Endothelial cell of hepatic sinusoid (primary cell): ENCODE measurements around the gene CRK.
"Not testable (repeated sequence)": the region's sequence is repeated elsewhere in the genome, so short reads cannot be mapped to it uniquely, and the experiment has no call there.

Source experiments
- in situ Hi-C: cut with HindIII; loops from 2 replicates; pipeline ENCODE4 v1.10.0; 2017; ENCODE audit warnings: low sequenced_read_pairs

The CRK gene

DNA sequence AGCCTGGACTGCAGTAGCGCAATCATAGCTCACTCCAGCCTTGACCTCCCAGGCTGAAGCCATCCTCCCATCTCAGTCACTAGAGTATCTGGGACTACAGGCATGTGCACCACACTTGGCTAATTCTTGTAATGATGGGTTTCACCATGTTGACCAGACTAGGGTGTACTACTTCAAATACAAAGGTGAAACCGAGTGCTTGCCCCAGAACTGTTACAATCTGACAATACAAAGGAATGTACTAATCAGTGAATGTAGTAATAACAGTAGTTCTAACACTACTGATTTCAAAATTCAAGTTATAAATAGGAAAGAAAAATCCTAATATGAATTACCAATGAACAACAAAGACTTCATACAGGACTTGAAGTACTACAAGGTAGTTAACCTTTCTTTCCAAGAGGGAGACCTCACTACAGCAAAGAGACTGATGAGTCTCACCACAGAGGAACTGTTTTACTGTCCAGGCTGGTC is 24.4 kb downstream of the CRK start:
- in situ Hi-C loops = no loop called here

DNA sequence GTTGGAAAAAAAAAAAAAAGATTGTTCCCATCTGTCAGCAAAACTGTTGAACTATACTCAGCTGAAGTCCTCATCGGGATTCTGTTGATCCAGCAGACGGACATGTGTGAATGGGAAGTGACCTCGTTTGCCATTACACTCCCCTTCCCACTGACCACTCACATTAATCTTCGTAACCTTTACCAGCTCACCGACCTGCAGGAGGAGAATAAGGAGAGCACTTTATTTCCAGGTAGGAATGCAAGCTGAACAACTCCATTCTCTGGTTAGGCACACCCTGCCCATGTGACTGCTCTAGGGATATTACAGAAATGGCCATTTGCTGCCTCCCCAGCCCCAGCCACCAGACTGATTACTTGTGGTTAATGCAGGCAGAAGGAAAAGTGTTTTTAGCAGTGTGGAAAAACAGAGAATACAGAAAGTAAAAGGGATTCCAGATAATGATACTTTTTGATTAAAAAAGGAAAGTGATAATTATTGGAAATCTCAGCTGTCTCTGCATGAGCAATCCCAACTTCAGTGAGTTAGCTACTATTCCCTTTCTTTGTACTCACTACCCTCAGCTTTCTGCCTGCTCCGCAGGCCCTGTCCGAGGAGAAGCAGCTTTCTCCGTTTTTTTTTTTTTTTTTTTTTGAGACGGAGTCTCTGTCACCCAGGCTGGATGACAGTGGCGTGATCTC is 32.4 kb downstream of the CRK start:
- in situ Hi-C loops = no loop called here

- in situ Hi-C loops = no loop called here
Measured at GRCh38 chr17:1422885-1423284, 33.1 kb downstream of the CRK start.

DNA sequence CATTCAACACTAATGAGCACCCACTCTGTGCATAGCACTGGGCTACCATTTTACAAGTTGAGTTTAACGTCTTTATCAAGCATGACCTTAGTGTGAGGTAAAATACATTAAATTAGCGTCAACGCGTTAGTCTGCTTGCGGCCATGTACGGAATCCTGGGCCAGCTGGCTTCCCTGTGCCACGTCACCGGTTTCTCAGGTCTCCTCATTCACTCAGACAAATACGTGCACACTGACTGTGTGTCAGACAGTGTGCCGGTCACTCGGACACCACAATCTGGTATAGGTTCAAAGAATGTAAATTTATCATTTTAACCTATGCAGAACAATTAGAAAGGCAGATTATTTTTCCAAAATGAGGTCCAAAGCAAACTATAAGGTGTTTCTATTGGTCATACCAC is 34.6 kb downstream of the CRK start:
- in situ Hi-C loops = no loop called here

DNA sequence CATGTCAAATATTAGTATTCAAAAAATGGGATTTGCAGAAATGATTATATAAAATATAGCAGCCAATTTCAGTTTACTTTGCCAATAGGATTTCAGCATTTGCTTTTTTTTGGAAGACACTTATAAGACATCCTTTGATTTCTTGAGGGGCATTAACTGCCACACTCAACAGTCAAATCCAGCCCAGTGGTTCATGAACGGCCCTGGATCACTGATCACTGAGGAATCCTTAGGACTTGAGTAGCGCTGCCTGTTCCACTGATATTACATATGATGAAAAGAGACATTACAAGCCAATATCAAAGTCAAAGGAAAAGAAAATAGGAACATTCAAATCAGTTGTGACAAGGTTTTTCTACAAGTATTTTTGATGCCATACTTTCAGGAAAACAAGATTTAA is 35.1 kb downstream of the CRK start:
- in situ Hi-C loops = no loop called here

DNA sequence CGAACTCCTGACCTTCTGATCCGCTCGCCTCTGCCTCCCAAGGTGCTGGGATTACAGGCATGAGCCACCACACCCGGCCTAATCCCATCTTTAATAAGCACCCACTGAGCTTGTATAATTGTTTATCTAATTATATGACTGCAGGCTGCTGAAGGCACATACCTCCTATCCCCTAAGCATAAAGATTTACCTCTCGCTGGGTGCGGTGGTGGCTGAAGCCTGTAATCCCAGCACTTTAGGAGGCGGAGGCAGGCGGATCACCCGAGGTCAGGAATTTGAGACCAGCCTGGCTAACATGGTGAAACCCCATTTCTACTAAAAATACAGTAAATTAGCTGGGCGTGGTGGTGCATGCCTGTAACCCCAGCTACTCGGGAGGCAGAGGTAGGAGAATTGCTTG is 35.9 kb downstream of the CRK start:
- in situ Hi-C loops = no loop called here

DNA sequence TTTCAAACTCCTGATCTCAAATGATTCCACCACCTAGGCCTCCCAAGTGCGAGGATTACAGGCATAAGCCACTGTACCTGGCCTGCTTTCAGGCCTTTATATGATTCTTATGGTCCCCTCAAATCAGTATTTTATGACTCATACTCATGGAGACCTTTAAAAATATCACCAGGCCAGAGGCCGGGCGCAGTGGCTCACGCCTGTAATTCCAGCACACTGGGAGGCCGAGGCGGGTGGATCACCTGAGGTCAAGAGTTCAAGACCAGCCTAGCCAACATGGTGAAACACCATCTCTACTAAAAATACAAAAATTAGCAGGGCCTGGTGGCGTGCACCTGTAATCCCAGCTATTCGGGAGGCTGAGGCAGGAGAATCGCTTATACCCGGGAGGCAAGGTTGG is 37.6 kb downstream of the CRK start:
- in situ Hi-C loops = not testable (repeated sequence)

DNA sequence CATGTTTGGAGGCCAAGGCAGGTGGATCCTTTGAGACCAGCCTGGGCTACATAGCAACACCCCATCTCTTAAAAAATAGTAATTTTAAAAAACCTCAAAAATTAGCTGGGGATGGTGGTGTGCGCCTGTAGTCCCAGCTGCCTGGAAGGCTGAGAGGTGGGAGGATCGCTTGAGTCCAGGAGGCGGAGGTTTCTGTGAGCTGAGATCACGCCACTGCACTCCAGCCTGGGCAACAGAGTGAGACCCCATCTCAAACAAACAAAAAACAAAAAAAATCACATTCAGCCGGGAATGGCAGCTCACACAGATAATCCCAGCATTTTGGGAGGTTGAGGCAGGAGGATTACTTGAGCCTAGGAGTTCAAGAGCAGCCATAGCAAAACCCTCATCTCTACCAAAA is 39.6 kb downstream of the CRK start:
- in situ Hi-C loops = no loop called here

- in situ Hi-C loops = no loop called here
Measured at GRCh38 chr17:1414634-1415033, 41.4 kb downstream of the CRK start.

DNA sequence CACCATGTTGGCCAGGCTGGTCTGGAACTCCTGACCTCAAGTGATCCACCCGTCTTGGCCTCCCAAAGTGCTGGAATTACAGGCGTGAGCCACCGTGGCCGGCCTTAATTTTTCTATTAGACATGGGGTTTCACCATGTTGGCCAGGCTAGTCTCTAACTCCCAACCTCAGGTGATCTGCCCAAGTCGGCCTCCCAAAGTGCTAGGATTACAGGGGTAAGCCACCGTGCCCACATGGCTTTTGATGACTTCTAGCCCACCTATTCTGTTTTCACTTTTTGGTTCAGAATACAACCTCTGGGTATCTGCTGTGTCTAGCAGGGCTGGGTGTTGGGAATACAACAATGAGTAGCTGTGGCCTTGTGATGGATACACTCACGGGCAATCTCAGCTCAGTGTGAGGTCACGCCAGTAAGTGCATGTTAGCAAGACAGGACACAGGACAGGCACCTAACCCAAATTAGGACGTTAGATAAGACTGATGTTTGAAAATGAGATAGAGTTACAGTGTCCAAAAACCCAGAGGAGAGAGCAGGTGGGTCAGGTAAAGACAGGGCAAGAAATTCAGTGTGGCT is 41.9 kb downstream of the CRK start:
- in situ Hi-C loops = no loop called here

DNA sequence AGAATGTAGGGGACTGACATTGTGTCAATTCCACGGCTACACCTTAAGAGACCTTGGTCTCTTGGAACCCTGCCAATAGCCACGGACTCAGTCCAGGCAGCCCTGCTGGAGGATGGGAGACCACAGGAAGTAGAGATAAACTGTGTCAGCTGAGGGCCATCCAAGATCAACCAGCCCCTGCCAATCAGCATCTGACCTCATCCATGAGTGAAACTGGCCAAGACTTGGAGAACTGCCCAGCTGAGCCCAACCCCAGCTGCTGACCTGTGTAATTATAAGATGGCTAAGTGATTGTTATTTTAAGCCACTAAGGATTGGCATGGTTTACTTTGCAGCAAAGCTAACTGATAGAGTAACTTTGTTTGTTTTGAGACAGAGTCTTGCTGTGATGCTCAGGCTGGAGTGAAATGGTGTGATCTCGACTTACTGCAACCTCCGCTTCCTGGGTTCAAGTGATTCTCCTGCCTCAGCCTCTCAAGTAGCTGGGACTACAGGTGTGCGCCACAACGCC is 42.7 kb downstream of the CRK start:
- in situ Hi-C loops = no loop called here

GRCh38 chr17:1412185-1413110 is 43.6 kb downstream of the CRK start:
- in situ Hi-C loops = no loop called here

- in situ Hi-C loops = no loop called here
Measured at GRCh38 chr17:1402262-1402586, 53.8 kb downstream of the CRK start.

- in situ Hi-C loops = no loop called here
Measured at GRCh38 chr17:1399679-1400512, 56.1 kb downstream of the CRK start, which contains the start of gene YWHAE. Gene YWHAE (minus strand): TSS chr17:1400222. CDS start chr17:1400110, 112 bp downstream.

GRCh38 chr17:1398931-1399678 is 56.9 kb downstream of the CRK start:
- in situ Hi-C loops = no loop called here

GRCh38 chr17:1398028-1398427 is 58.0 kb downstream of the CRK start:
- in situ Hi-C loops = no loop called here

- in situ Hi-C loops = not testable (repeated sequence)
Measured at GRCh38 chr17:1395876-1396665, 60.0 kb downstream of the CRK start.

DNA sequence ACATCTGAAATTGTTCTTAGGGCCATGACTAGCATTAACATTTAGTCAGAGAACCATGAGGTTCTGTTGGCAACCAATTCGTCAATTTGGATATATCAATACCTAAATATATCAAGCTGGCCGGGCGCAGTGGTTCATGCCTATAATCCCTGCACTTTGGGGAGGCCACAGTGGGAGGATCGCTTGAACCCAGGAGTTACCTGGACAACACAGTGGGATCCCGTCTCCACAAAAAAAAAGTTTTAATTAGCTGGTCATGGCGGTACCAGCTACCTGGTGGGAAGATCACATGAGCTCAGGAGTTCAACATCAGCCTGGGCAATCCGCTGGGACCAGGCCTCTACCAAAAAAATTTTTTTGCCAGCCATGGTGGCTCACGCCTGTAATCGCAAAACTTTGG is 64.5 kb downstream of the CRK start:
- in situ Hi-C loops = no loop called here
